Measurements from ENCODE around the gene PARD3B. TPM values are rescaled to one million over a fixed set of nuclear protein-coding genes. Genes with fewer than 3 reads are reported as not detected.

PARD3B gene
- total and polyA plus RNA-seq, 3 experiments from 2014 or later = 0.11 to 0.26 TPM; not detected in 1

DNA sequence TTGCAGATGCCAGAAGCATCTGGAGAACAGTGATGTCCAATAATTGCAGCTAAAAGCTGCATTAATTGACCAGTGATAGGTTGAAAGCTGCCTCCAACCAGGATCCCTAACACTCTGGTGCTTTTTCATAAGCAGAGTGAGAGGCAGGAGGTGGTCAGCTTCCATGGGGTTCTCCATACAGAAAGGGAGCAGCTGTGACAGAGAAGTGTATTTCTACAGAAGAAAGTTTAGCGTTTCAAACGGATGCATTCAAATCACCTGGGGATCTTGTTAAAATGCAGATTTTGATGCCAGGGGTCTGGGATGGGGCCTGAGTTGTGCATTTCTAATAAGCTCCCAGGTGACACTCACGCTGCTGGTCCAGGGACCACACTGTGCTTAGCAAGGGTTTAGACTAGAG is 920.5 kb downstream of the PARD3B start:
- peaks cover 0 to 1% of the 10 kb centered on the region in 2 donors for H3K27me3 Mint-ChIP-seq
- Histone ChIP-seq H3K27ac (ENCODE audit: low read depth, low read length) (no peak overlapping the region), H3K27me3 (ENCODE audit: insufficient read depth, low read length, poor library complexity, severe bottlenecking) (no peaks in the 10 kb centered on the region), H3K4me1 (ENCODE audit: insufficient read depth, low read length) (no peaks in the 10 kb centered on the region), H3K4me3 (ENCODE audit: low read length) (no peak overlapping the region), H3K36me3 (ENCODE audit: insufficient read depth, low read length) (no peaks in the 10 kb centered on the region), H3K9me3 (ENCODE audit: low read length) (no peaks in the 10 kb centered on the region)
- H3K27ac Mint-ChIP-seq = no peak overlapping the region
- POLR2A ChIA-PET = no interaction called here
- CTCF ChIA-PET = interaction anchor here (1.0 kb wide), 1 partner anchor 9 kb away, joined by 3 read pairs; no protein-coding TSS in a partner anchor
- no peaks in the 10 kb centered on the region for H3K4me1 Mint-ChIP-seq
- H3K9me3 Mint-ChIP-seq = no peaks in the 10 kb centered on the region
- DNase-seq = no peak
- H3K4me3 Mint-ChIP-seq = no peak overlapping the region
- H3K36me3 Mint-ChIP-seq = no peaks in the 10 kb centered on the region

DNA sequence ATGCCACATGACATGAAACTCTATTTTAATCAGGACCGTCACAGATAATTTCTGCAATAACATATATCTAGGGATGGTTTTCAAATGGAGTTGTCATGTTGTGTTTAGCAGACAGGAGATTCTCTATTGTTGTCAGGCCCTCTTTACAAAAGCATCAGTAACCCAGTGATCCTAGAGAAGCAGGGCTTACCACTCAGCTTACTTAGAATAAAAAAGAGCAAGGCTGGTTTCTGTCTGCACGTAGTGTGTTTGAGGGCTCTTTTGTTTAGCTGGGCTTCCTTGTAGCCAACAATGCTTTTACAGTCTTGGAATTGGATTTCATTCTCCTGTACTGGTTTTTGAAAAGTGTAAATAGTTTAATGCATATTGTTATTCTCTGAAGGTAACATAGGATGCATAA is 926.5 kb downstream of the PARD3B start:
- Histone ChIP-seq H3K4me1 (ENCODE audit: insufficient read depth, low read length) (no peaks in the 10 kb centered on the region), H3K4me3 (ENCODE audit: low read length) (no peak overlapping the region), H3K36me3 (ENCODE audit: insufficient read depth, low read length) (no peaks in the 10 kb centered on the region), H3K9me3 (ENCODE audit: low read length) (no peaks in the 10 kb centered on the region), H3K27me3 (ENCODE audit: insufficient read depth, low read length, poor library complexity, severe bottlenecking) (no peaks in the 10 kb centered on the region), H3K27ac (ENCODE audit: low read depth, low read length) (no peak overlapping the region)
- peaks cover 0 to 4% of the 10 kb centered on the region in 2 donors for H3K27me3 Mint-ChIP-seq
- no peak for DNase-seq
- H3K36me3 Mint-ChIP-seq = no peaks in the 10 kb centered on the region
- no peaks in the 10 kb centered on the region for H3K9me3 Mint-ChIP-seq
- H3K4me3 Mint-ChIP-seq = no peak overlapping the region
- CTCF ChIA-PET = no interaction called here
- POLR2A ChIA-PET = no interaction called here
- no peak overlapping the region for H3K27ac Mint-ChIP-seq
- no peaks in the 10 kb centered on the region for H3K4me1 Mint-ChIP-seq

DNA sequence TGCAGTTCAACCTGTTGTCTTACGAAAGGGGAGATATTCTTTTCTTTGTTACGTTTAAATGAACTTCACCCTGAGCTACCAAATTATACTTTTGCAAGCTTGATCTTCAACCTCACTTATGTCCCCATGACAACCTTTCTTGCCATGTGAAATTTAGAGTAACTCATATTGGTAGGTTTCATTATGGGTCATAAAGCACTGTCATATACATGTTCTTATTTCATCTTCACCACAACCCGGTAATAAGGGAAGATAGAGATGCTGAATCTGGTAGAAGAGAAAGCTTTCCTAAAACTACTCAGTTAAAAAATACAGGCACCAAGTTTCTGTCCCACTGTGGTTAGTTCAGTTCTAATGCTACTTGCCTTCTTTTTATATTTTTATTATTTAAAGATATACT is 928.5 kb downstream of the PARD3B start:
- no peaks in the 10 kb centered on the region for H3K4me1 ChIP-seq (ENCODE audit: insufficient read depth, low read length)
- POLR2A ChIA-PET = no interaction called here
- no peak overlapping the region for H3K27ac ChIP-seq (ENCODE audit: low read depth, low read length)
- H3K36me3 ChIP-seq (ENCODE audit: insufficient read depth, low read length) = no peaks in the 10 kb centered on the region
- Mint-ChIP-seq H3K4me3 (no peak overlapping the region), H3K36me3 (no peaks in the 10 kb centered on the region), H3K4me1 (no peaks in the 10 kb centered on the region), H3K9me3 (peaks cover 0 to 2% (median 0%) of the 10 kb centered on the region in 5 donors), H3K27me3 (peaks cover 0 to 4% of the 10 kb centered on the region in 2 donors), H3K27ac (no peak overlapping the region)
- CTCF ChIA-PET = interaction anchor here (0.8 kb wide), 1 partner anchor 8 kb away, joined by 3 read pairs; no protein-coding TSS in a partner anchor
- no peak overlapping the region for H3K4me3 ChIP-seq (ENCODE audit: low read length)
- no peaks in the 10 kb centered on the region for H3K9me3 ChIP-seq (ENCODE audit: low read length)
- no peaks in the 10 kb centered on the region for H3K27me3 ChIP-seq (ENCODE audit: insufficient read depth, low read length, poor library complexity, severe bottlenecking)
- no peak for DNase-seq

DNA sequence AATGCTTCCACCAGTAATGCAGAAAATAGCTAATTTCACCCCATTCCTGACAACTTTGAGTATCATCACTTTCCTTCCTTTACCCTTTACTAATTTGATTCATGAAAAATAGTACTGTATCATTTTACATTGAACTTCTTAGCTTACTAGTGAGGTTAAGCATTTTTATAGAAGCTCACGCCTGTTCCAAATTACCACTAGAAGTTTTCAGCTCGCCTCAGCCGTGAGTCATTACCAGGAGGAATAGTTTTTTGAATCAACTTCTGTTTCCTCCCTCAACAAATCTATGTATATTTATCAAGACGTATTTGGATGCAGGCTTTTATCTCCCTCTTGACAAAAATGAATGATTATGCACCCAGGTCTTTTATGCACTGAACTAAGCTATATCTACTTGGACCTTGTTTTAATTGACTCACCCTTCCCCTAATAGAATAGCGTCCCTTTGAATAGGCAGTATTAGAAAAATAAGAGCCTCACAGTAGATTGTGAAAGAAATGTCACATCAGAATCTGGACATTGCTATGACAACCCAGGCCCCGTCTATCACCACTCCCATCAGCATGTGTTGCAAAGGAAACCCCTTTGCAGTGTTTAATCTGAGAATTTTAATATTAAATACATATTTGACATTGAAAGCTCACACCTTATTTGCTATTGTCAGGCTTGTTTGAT is 929.6 kb downstream of the PARD3B start:
- Histone ChIP-seq H3K36me3 (ENCODE audit: insufficient read depth, low read length) (no peaks in the 10 kb centered on the region), H3K4me3 (ENCODE audit: low read length) (no peak overlapping the region), H3K9me3 (ENCODE audit: low read length) (no peaks in the 10 kb centered on the region), H3K27me3 (ENCODE audit: insufficient read depth, low read length, poor library complexity, severe bottlenecking) (no peaks in the 10 kb centered on the region), H3K4me1 (ENCODE audit: insufficient read depth, low read length) (no peaks in the 10 kb centered on the region), H3K27ac (ENCODE audit: low read depth, low read length) (no peak overlapping the region)
- Mint-ChIP-seq H3K4me3 (no peak overlapping the region), H3K27me3 (peaks cover 0 to 4% of the 10 kb centered on the region in 2 donors), H3K36me3 (no peaks in the 10 kb centered on the region), H3K9me3 (peaks cover 0 to 2% (median 0%) of the 10 kb centered on the region in 5 donors), H3K4me1 (no peaks in the 10 kb centered on the region), H3K27ac (no peak overlapping the region)
- no peak for DNase-seq
- CTCF ChIA-PET = interaction anchor here (0.8 kb wide), 1 partner anchor 9 kb away, joined by 3 read pairs; no protein-coding TSS in a partner anchor
- POLR2A ChIA-PET = no interaction called here

DNA sequence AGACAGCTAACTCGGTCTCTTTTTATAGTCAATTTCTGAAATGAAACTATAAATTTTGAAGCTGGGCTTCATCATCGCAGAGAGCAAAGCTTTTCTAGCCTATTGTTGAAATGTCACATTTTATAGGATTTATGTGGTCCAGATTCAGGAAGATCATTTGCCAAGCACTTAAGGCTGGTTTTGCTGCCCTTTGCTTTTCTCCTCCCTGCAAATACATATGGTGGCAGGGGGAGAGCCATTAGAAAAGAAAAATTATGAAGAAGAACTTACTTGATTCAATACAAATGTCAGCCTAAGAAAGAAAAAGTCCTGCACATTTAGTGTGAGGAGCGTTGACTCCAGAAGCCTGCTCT is 930.1 kb downstream of the PARD3B start:
- H3K9me3 ChIP-seq (ENCODE audit: low read length) = no peaks in the 10 kb centered on the region
- DNase-seq = no peak
- Mint-ChIP-seq H3K9me3 (peaks cover 0 to 2% (median 0%) of the 10 kb centered on the region in 5 donors), H3K36me3 (no peaks in the 10 kb centered on the region), H3K4me1 (no peaks in the 10 kb centered on the region), H3K4me3 (no peak overlapping the region), H3K27me3 (peaks cover 0 to 4% of the 10 kb centered on the region in 2 donors), H3K27ac (no peak overlapping the region)
- no peak overlapping the region for H3K4me3 ChIP-seq (ENCODE audit: low read length)
- ChIA-PET POLR2A (no interaction called here), CTCF (no interaction called here)
- H3K4me1 ChIP-seq (ENCODE audit: insufficient read depth, low read length) = no peaks in the 10 kb centered on the region
- H3K27me3 ChIP-seq (ENCODE audit: insufficient read depth, low read length, poor library complexity, severe bottlenecking) = no peaks in the 10 kb centered on the region
- H3K27ac ChIP-seq (ENCODE audit: low read depth, low read length) = no peak overlapping the region
- H3K36me3 ChIP-seq (ENCODE audit: insufficient read depth, low read length) = no peaks in the 10 kb centered on the region

DNA sequence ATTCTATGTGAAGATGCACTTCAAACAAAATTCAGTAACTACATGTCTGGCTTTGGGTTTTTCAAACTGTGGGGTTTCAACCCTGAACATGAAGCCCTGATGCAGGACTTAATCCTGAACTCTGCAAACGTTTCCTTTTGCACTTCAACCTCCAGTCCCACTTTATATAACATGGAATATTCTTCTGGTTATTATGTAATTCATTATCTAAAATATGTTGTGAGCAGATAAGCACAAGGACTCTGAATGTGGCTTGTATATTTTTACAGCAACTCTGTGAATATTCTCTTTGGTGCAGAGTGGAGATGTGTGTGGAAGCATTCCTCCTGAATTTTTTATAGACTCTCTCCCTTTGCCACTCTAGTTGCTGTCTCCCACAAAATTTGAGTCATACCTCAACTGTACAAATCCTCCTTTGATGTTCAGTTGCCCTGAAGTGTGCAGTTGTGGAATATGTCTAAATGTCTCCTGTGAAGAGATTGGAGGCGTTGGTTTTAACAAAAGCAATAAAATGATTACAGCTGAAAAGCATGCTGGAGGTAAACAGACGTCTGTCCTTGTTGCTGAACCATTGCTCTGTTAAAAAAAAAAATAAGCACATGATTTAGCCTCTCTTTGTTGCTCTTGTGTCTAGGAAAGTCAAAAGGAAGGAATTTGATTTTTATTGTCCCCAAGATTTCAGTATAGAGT is 931.9 kb downstream of the PARD3B start:
- no peaks in the 10 kb centered on the region for H3K36me3 ChIP-seq (ENCODE audit: insufficient read depth, low read length)
- no peak overlapping the region for H3K4me3 Mint-ChIP-seq
- H3K9me3 ChIP-seq (ENCODE audit: low read length) = no peaks in the 10 kb centered on the region
- no peaks in the 10 kb centered on the region for H3K27me3 ChIP-seq (ENCODE audit: insufficient read depth, low read length, poor library complexity, severe bottlenecking)
- H3K27me3 Mint-ChIP-seq = peaks cover 0 to 4% of the 10 kb centered on the region in 2 donors
- H3K27ac ChIP-seq (ENCODE audit: low read depth, low read length) = no peak overlapping the region
- H3K27ac Mint-ChIP-seq = no peak overlapping the region
- H3K9me3 Mint-ChIP-seq = peaks cover 0 to 2% (median 0%) of the 10 kb centered on the region in 5 donors
- no peak overlapping the region for H3K4me3 ChIP-seq (ENCODE audit: low read length)
- no peaks in the 10 kb centered on the region for H3K4me1 ChIP-seq (ENCODE audit: insufficient read depth, low read length)
- ChIA-PET POLR2A (no interaction called here), CTCF (no interaction called here)
- DNase-seq = no peak
- H3K4me1 Mint-ChIP-seq = no peaks in the 10 kb centered on the region
- H3K36me3 Mint-ChIP-seq = no peaks in the 10 kb centered on the region

DNA sequence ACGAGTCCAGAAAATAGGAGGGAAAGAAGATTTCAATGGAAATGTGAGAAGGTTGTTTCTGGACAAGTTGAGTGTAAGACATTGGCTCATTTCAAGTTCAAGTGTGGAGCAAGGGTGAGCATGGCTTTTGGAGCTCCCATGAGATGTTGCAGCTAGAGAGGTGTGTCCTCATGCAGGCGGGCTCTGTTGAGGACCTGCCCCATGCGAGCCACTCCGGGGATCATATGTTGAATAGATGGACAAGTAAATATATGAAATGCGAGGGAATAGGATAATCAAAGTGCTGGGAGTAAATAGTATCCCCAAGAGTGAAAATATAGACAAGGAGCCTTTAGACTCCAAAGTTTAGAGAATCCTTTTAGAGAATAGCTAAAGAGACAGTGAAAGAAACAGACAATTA is 936.6 kb downstream of the PARD3B start:
- Mint-ChIP-seq H3K4me3 (no peak overlapping the region), H3K27me3 (no peaks in the 10 kb centered on the region), H3K4me1 (no peaks in the 10 kb centered on the region), H3K27ac (no peak overlapping the region), H3K9me3 (peaks cover 0 to 3% (median 0%) of the 10 kb centered on the region in 5 donors), H3K36me3 (no peaks in the 10 kb centered on the region)
- no peak overlapping the region for H3K4me3 ChIP-seq (ENCODE audit: low read length)
- no peaks in the 10 kb centered on the region for H3K36me3 ChIP-seq (ENCODE audit: insufficient read depth, low read length)
- POLR2A ChIA-PET = no interaction called here
- CTCF ChIA-PET = no interaction called here
- DNase-seq = no peak
- H3K27ac ChIP-seq (ENCODE audit: low read depth, low read length) = no peak overlapping the region
- H3K9me3 ChIP-seq (ENCODE audit: low read length) = no peaks in the 10 kb centered on the region
- H3K27me3 ChIP-seq (ENCODE audit: insufficient read depth, low read length, poor library complexity, severe bottlenecking) = no peaks in the 10 kb centered on the region
- no peaks in the 10 kb centered on the region for H3K4me1 ChIP-seq (ENCODE audit: insufficient read depth, low read length)

DNA sequence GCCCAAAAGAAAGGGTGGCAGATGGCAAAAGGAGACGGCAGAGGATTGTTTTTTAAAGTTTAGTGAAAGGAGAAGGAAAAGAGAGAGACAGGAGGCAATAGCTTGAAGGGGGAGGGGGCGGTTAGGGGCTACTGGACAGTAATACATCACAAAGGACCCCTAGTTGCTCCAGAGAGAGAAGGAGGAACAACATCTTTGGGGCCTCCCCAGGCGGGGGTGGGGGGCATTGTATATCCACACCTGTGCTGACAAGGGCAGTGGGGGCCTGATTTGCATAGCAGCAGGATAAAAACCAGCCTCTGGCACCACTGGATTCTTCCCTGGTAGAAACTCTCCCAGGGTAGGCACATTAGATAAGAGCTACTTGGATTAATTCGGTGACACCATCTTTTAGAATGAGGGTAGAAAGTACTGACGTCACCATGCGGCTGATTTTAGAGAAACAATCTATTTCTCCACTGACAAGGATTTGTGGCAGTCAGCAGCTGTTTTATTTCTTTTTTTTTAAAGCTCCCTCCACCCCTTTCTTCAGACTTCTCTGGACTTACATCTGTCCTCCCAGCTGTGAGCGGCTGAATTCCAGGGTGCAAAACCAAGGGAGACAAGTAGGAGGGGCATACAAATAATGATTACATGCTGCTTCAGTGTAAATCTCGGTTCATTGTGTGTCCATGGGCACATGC is 937.3 kb downstream of the PARD3B start:
- POLR2A ChIA-PET = no interaction called here
- H3K4me3 ChIP-seq (ENCODE audit: low read length) = no peak overlapping the region
- no peaks in the 10 kb centered on the region for H3K36me3 ChIP-seq (ENCODE audit: insufficient read depth, low read length)
- H3K4me1 ChIP-seq (ENCODE audit: insufficient read depth, low read length) = no peaks in the 10 kb centered on the region
- Mint-ChIP-seq H3K27me3 (no peaks in the 10 kb centered on the region), H3K36me3 (no peaks in the 10 kb centered on the region), H3K9me3 (peaks cover 0 to 3% (median 0%) of the 10 kb centered on the region in 5 donors), H3K4me1 (no peaks in the 10 kb centered on the region), H3K4me3 (no peak overlapping the region), H3K27ac (no peak overlapping the region)
- CTCF ChIA-PET = no interaction called here
- no peaks in the 10 kb centered on the region for H3K9me3 ChIP-seq (ENCODE audit: low read length)
- no peak overlapping the region for H3K27ac ChIP-seq (ENCODE audit: low read depth, low read length)
- no peaks in the 10 kb centered on the region for H3K27me3 ChIP-seq (ENCODE audit: insufficient read depth, low read length, poor library complexity, severe bottlenecking)
- DNase-seq = no peak

Measured in CD8-positive, alpha-beta memory T cell (primary cell).